Esophagus squamous epithelium (tissue), 4 donors: ENCODE measurements around the gene SEMA6A.

ENCODE experiments used
- CTCF ChIP-seq, 6 experiments: fragments of 450-650 bp in 4 of 6; fragments of 200-600 bp in 2 of 6; sonication (generic) in 2 of 6; IDR thresholded peaks; one replicate each; pipeline ENCODE4 v1.5.1; 2016 to 2019; ENCODE audit warnings: antibody characterized with exemption in 6 of 6, mild to moderate bottlenecking in 4 of 6, moderate library complexity in 4 of 6
- POLR2A ChIP-seq, 4 donors: fragments of 450-650 bp; IDR thresholded peaks; one replicate each; pipeline ENCODE4 v1.6.1; 2017; ENCODE audit warnings: antibody characterized with exemption in 4 of 4, mild to moderate bottlenecking in 4 of 4, moderate library complexity in 3 of 4

- TF ChIP-seq CTCF (IDR thresholded peaks at IDR 0.05) (no peak), POLR2A (IDR thresholded peaks at IDR 0.05) (no peak)
Observed at GRCh38 chr5:116492776-116493175, 81.8 kb downstream of the SEMA6A start.
